ENCODE results near the gene HPGD. TPM values are rescaled to one million over a fixed set of nuclear protein-coding genes. Genes with fewer than 3 reads are reported as not detected.

The HPGD gene
- total RNA-seq, 4 donors from 2014 or later = 20.0 to 63.3 (median 43.2) TPM

GRCh38 chr4:174550541-174550940 is 28.3 kb upstream of the HPGD start:
- DNase-seq (ENCODE audit: extremely low spot score) = no peak
- Histone ChIP-seq H3K4me1 (no peaks in the 10 kb centered on the region), H3K27me3 (no peaks in the 10 kb centered on the region), H3K4me3 (no peak overlapping the region), H3K36me3 (no peaks in the 10 kb centered on the region), H3K27ac (replicated peaks in 1 of 4) (no peak overlapping the region), H3K9me3 (no peaks in the 10 kb centered on the region)
- no peak for TF ChIP-seq EP300 (IDR thresholded peaks at IDR 0.05)
- no peak for TF ChIP-seq POLR2AphosphoS5 (IDR thresholded peaks at IDR 0.05)
- TF ChIP-seq, protein P1, sequence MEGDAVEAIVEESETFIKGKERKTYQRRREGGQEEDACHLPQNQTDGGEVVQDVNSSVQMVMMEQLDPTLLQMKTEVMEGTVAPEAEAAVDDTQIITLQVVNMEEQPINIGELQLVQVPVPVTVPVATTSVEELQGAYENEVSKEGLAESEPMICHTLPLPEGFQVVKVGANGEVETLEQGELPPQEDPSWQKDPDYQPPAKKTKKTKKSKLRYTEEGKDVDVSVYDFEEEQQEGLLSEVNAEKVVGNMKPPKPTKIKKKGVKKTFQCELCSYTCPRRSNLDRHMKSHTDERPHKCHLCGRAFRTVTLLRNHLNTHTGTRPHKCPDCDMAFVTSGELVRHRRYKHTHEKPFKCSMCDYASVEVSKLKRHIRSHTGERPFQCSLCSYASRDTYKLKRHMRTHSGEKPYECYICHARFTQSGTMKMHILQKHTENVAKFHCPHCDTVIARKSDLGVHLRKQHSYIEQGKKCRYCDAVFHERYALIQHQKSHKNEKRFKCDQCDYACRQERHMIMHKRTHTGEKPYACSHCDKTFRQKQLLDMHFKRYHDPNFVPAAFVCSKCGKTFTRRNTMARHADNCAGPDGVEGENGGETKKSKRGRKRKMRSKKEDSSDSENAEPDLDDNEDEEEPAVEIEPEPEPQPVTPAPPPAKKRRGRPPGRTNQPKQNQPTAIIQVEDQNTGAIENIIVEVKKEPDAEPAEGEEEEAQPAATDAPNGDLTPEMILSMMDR (IDR thresholded peaks at IDR 0.05) = no peak
- no peak for TF ChIP-seq POLR2A (IDR thresholded peaks at IDR 0.05; ENCODE audit: low read depth)
- intact Hi-C loops (cut with DNase I) = no loop called here

GRCh38 chr4:174549721-174550120 is 27.4 kb upstream of the HPGD start:
- Histone ChIP-seq H3K27me3 (no peaks in the 10 kb centered on the region), H3K4me1 (no peaks in the 10 kb centered on the region), H3K9me3 (no peaks in the 10 kb centered on the region), H3K36me3 (no peaks in the 10 kb centered on the region), H3K27ac (replicated peaks in 1 of 4) (no peak overlapping the region), H3K4me3 (no peak overlapping the region)
- 71% methylated on average over 1 of the region's 1 CpG for WGBS
- intact Hi-C loops (cut with DNase I) = no loop called here
- DNase-seq (ENCODE audit: extremely low spot score) = no peak
- TF ChIP-seq POLR2AphosphoS5 (IDR thresholded peaks at IDR 0.05) = no peak
- no peak for TF ChIP-seq POLR2A (IDR thresholded peaks at IDR 0.05; ENCODE audit: low read depth)
- TF ChIP-seq, protein P1 (IDR thresholded peaks at IDR 0.05) = no peak
- no peak for TF ChIP-seq EP300 (IDR thresholded peaks at IDR 0.05)

DNA sequence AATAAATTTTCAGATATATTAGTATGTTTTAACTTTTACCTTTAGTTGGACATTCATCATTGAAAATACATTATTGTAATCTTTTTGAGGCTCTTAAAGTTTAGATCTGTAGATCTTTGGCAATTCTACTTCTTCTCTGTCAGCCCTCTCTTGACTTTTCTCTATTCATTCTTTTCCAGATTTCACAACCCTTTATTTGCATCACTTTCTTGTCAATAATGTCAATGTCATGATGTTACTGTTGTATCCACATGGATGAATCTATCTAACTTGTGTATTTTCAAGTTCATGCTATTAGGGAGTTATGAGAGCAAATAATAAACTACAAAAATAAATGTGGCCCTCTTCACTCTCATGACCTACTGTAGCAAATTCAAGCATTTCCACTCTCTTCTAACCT is 23.0 kb upstream of the HPGD start:
- intact Hi-C loops (cut with DNase I) = no loop called here
- DNase-seq (ENCODE audit: extremely low spot score) = no peak
- Histone ChIP-seq H3K27ac (replicated peaks in 1 of 4) (no peak overlapping the region), H3K27me3 (no peaks in the 10 kb centered on the region), H3K9me3 (no peaks in the 10 kb centered on the region), H3K36me3 (no peaks in the 10 kb centered on the region), H3K4me3 (no peak overlapping the region), H3K4me1 (no peaks in the 10 kb centered on the region)
- TF ChIP-seq EP300 (IDR thresholded peaks at IDR 0.05) = no peak
- TF ChIP-seq POLR2A (IDR thresholded peaks at IDR 0.05; ENCODE audit: low read depth) = no peak
- TF ChIP-seq, protein P1 (IDR thresholded peaks at IDR 0.05) = no peak
- no peak for TF ChIP-seq POLR2AphosphoS5 (IDR thresholded peaks at IDR 0.05)

DNA sequence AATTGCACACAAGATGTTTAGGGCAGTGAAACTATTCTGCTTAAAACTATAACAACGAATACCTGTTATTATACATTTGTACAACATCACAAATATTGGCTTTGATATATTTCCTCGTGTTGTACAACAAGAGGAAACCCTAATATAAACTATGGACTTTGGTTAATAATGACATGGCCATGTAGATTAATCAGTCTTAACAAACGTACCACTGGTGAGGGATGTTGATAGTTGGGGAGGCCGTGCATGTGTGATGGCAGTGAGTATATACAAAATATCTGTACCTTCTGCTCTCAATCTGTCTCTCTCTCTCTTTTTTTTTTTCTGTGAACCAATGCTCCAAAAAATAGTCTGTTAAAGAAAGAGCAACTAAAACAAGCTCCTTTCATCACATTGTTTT is 22.2 kb upstream of the HPGD start:
- intact Hi-C loops (cut with DNase I) = no loop called here
- Histone ChIP-seq H3K27me3 (no peaks in the 10 kb centered on the region), H3K9me3 (no peaks in the 10 kb centered on the region), H3K36me3 (no peaks in the 10 kb centered on the region), H3K27ac (replicated peaks in 1 of 4) (no peak overlapping the region), H3K4me1 (no peaks in the 10 kb centered on the region), H3K4me3 (no peak overlapping the region)
- DNase-seq (ENCODE audit: extremely low spot score) = no peak
- TF ChIP-seq EP300 (IDR thresholded peaks at IDR 0.05) (no peak), POLR2A (IDR thresholded peaks at IDR 0.05; ENCODE audit: low read depth) (no peak), POLR2AphosphoS5 (IDR thresholded peaks at IDR 0.05) (no peak)
- TF ChIP-seq, protein P1 (IDR thresholded peaks at IDR 0.05) = no peak
- WGBS = 49% methylated on average over 4 of the region's 4 CpGs

- TF ChIP-seq POLR2AphosphoS5 (IDR thresholded peaks at IDR 0.05) = no peak
- no peak for TF ChIP-seq EP300 (IDR thresholded peaks at IDR 0.05)
- TF ChIP-seq POLR2A (IDR thresholded peaks at IDR 0.05; ENCODE audit: low read depth) = no peak
- Histone ChIP-seq H3K36me3 (no peaks in the 10 kb centered on the region), H3K4me3 (no peak overlapping the region), H3K4me1 (no peaks in the 10 kb centered on the region), H3K27me3 (no peaks in the 10 kb centered on the region), H3K27ac (replicated peaks in 1 of 4) (no peak overlapping the region), H3K9me3 (no peaks in the 10 kb centered on the region)
- WGBS = 93% methylated on average over 7 of the region's 10 CpGs
- intact Hi-C loops (cut with DNase I) = no loop called here
- no peak for DNase-seq (ENCODE audit: extremely low spot score)
Measured at GRCh38 chr4:174540175-174540574, 17.9 kb upstream of the HPGD start.
